ENCODE data around the gene BMPR1A.
"Not testable (repeated sequence)": the region's sequence is repeated elsewhere in the genome, so short reads cannot be mapped to it uniquely, and the experiment has no call there.

BMPR1A gene

DNA sequence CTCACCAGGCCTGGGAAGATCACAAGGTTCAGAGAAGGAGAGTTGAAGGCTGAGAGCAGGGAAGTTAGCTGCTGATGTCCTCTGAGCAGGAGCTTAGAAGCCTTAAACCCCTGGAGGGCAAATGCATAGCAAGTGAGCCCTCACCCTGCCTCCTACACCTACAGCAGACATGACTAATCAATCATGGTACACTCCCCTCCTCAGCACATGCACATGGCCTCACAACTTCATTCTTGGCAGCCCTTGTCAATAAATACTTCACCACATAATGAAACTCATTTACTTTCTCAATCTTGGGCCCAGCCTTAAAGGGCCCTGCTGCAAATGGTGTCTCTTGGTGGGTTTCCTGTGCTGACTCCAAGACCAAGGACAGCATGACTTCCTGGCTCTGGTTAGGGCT, 188.1 kb downstream of the BMPR1A start:
- no peak for DNase-seq (ENCODE audit: low read depth)
- TF ChIP-seq, protein P1, sequence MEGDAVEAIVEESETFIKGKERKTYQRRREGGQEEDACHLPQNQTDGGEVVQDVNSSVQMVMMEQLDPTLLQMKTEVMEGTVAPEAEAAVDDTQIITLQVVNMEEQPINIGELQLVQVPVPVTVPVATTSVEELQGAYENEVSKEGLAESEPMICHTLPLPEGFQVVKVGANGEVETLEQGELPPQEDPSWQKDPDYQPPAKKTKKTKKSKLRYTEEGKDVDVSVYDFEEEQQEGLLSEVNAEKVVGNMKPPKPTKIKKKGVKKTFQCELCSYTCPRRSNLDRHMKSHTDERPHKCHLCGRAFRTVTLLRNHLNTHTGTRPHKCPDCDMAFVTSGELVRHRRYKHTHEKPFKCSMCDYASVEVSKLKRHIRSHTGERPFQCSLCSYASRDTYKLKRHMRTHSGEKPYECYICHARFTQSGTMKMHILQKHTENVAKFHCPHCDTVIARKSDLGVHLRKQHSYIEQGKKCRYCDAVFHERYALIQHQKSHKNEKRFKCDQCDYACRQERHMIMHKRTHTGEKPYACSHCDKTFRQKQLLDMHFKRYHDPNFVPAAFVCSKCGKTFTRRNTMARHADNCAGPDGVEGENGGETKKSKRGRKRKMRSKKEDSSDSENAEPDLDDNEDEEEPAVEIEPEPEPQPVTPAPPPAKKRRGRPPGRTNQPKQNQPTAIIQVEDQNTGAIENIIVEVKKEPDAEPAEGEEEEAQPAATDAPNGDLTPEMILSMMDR (IDR thresholded peaks at IDR 0.05; ENCODE audit: low read depth, low read length, missing control alignments) = no peak
- in situ Hi-C loops (cut with HindIII; ENCODE audit: low sequenced_read_pairs) = no loop called here
- H3K4me3 ChIP-seq (ENCODE audit: low read depth, low read length) = no peak overlapping the region

DNA sequence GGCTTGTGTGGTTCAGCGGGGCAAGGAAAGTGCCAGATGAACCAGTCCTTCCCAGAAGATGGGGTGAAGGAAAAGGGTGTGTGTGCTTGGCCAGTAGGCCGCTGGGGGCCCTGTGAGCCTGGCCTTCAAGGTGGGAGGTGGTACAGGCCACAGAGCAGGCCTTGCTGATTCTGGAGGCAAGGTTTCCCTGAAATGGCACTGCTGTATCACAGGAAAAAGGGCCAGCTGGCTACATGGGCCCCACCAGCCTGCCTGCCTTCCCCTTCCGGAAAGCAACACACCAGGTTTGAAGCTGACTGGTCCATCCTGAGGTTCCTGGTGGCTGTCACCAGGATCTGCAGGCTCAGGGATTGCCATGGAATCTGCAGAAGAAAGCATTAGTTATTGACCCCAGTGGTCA, 188.5 kb downstream of the BMPR1A start:
- in situ Hi-C loops (cut with HindIII; ENCODE audit: low sequenced_read_pairs) = no loop called here
- TF ChIP-seq, protein P1 (IDR thresholded peaks at IDR 0.05; ENCODE audit: low read depth, low read length, missing control alignments) = no peak
- no peak overlapping the region for H3K4me3 ChIP-seq (ENCODE audit: low read depth, low read length)
- DNase-seq (ENCODE audit: low read depth) = no peak

DNA sequence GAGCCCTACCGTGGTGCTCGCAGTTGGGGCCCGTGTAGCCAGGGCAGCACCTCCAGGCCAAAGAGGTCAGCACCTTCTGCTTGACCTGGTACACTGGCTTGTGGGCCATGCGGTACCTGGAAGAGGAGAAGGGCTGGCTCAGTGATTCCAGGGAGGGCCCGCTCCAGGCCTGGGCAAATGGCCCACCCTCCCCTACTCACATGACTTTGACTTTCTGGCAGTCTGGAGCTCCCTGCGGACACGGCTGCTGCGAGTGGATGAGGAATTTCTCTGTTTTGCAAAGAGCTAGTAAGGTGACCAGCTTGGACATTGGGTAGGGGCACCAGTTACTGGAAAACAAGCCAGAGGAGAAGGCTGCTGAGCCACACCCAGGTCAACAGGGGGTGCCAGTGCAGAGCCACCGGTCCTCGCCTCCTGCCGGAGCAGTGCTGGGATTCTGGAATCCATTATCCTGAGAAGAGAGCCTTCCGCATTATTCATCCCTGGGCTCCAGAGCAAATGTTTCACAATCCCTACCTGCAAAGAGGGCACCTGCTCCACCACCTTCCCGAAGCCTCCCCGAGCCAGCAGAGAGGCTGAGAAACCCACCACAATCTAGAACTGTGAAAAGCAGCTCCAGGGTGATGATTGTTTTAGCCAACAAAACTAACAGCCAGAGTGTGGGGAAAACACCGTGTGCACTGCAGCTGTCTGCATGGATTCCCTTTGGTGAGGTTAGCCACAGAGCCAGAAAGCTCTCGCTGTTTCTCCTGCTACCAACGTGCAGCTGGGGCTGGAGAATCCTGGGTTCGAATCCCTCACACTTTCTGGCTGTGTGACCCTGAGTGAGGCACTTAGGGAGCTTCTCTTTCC, 189.2 kb downstream of the BMPR1A start:
- TF ChIP-seq, protein P1 (IDR thresholded peaks at IDR 0.05; ENCODE audit: low read depth, low read length, missing control alignments) = peak; percentile 41
- in situ Hi-C loops (cut with HindIII; ENCODE audit: low sequenced_read_pairs) = no loop called here
- DNase-seq (ENCODE audit: low read depth) = no peak
- no peak overlapping the region for H3K4me3 ChIP-seq (ENCODE audit: low read depth, low read length)

DNA sequence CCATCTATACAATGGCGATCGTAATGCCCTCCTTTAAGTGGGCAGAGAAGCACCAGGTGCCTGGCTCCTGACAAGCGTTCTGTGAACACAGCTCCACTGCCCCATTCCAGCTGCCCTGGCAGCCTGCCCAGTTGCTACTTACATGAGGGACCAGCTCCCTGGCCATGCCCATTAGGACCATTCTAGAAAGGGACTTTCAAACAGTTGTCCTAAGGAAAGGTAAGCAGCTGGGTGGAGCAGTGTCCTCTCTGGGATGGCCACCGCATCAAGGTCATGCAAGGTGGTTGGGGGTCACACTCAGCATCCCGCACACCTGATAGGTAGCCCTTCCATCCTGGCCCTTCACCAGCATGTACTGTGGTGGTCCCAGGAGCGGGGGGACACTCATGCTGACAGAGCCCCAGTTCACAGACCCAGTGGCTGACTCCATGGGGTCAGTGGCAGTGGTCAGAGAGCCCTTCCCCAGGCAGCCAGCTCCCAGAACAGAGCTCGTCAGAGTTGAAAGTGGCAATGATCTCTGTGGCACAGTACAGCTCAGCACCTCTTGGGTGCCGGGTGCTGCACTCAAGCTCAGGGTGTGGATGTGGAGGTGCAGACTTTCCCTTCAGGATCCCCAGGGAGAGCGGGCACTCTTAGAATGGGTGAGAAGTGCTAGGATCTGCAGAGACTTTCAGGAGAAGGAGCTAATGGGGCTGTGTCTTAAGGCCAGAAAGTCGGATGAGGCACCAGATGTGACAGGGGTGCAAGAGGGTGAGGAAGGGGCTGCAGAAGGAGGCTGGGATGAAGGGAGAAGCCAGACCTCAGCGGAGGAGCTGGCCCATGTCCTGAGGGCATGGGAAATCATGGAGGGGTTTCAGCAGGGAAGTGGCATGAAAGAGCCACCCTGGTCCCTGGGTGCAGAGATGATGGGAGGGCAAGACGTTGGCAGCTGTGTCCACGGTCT, 190.1 kb downstream of the BMPR1A start:
- in situ Hi-C loops (cut with HindIII; ENCODE audit: low sequenced_read_pairs) = no loop called here
- H3K4me3 ChIP-seq (ENCODE audit: low read depth, low read length) = no peak overlapping the region
- TF ChIP-seq, protein P1 (IDR thresholded peaks at IDR 0.05; ENCODE audit: low read depth, low read length, missing control alignments) = no peak
- DNase-seq (ENCODE audit: low read depth) = no peak

DNA sequence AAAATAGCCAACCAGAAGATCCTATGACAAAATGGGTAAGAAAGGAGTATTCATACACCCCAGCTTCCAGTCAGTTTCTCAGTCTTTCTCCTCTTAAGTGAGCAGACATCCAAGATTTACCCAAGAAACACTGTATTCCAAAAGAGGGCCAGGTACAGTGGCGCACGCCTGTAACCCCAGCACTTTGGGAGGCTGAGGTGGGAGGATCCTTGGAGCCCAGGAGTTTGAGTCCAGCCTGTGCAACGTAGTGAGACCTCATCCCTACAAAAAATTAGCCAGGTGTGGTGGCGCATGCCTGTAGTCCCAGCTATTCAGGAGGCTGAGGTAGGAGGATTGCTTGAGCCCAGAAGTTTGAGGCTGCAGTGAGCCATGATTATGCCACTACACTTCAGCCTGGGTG, 191.4 kb downstream of the BMPR1A start:
- DNase-seq (ENCODE audit: low read depth); in situ Hi-C loops (cut with HindIII; ENCODE audit: low sequenced_read_pairs): not testable (repeated sequence)

DNA sequence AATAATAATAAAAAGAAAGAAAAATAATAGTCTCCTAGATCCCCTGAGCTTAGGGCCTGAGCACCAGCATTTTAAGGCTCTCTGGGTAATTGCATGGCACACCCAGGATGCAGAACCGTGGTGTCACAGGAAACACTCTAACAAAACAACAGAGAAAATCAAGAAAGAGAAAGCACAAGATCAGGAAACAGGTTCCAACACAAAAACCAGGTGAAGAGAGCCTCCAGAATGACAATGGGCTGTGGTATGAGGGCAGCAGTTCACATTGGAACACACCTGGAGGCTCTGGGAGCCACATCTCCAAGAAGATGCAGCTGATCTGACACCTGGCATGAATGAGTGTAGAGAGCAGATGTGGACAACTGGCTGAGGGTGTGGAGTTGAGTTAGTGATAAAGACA, 193.9 kb downstream of the BMPR1A start:
- H3K4me3 ChIP-seq (ENCODE audit: low read depth, low read length) = no peak overlapping the region
- TF ChIP-seq, protein P1 (IDR thresholded peaks at IDR 0.05; ENCODE audit: low read depth, low read length, missing control alignments) = no peak
- in situ Hi-C loops (cut with HindIII; ENCODE audit: low sequenced_read_pairs) = no loop called here
- DNase-seq (ENCODE audit: low read depth) = no peak

More for the DNA sequence above, 191.4 kb downstream of the BMPR1A start:
- H3K4me3 ChIP-seq (ENCODE audit: low read depth, low read length) = not testable (repeated sequence)
